Right forelimb (tissue), 1 donor: ENCODE data around the gene PHLDB3.
"Not testable (repeated sequence)": the region's sequence is repeated elsewhere in the genome, so short reads cannot be mapped to it uniquely, and the experiment has no call there.

Experiments used
- DNase-seq: peaks from one replicate; pipeline ENCODE4 v3.0.0-alpha.2; 2018

The PHLDB3 gene

DNA sequence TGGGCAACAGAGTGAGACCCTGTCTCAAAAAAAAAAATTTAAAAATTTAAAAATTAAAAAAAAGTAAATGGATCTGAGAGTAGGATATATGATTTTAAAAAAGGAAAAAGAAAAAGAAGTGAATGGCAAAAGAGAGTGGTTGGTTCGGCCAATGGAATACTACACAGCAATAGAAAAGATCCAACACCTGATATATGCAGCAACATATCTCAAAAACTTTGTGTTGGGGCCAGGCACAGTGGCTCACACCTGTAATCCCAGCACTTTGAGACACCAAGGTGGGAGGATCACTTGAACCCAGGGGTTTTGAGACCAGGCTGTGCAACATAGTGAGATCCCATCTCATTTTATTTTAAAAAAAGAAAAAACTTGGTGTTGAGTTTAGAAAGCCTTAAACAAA lies 37.8 kb downstream of the PHLDB3 start:
- no peak for DNase-seq

DNA sequence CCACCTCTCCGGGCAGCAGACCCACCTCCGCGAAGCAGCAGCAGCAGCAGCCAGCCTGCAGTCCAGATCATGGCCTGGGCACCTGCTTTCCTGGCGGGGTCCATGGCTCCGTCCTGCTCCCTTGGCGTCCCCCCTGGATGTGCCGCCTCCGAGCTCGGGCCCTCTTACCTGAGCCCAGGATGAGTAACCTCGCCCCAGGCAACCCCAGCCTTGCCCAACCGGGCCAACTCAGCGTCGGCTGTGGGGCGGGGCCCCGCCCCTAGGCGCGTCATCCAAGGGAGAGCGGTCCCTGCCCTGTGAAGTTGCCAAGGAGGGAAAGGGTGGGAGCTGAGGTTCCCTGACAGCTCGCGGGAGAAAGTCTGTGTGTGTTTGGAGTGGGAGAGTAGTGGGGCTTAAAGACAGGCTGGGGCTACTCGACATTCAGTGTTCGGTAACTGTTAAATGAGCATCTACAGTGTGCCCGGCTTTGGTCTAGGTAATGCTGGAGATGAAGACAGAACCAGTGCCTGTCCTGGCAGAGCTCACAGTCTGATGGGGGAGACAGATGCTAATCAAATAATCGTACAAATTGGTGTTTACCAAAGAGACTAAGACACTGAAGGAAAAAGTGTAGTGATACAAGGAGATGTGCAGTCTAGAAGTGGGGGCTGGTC lies 39.0 kb downstream of the PHLDB3 start, which contains the start of gene LYPD3:
Gene LYPD3, minus strand, starts transcription at position 141 of the 653 bp plus-strand sequence. Its CDS starts 37 bp downstream, at position 104.
- no peak for DNase-seq

DNA sequence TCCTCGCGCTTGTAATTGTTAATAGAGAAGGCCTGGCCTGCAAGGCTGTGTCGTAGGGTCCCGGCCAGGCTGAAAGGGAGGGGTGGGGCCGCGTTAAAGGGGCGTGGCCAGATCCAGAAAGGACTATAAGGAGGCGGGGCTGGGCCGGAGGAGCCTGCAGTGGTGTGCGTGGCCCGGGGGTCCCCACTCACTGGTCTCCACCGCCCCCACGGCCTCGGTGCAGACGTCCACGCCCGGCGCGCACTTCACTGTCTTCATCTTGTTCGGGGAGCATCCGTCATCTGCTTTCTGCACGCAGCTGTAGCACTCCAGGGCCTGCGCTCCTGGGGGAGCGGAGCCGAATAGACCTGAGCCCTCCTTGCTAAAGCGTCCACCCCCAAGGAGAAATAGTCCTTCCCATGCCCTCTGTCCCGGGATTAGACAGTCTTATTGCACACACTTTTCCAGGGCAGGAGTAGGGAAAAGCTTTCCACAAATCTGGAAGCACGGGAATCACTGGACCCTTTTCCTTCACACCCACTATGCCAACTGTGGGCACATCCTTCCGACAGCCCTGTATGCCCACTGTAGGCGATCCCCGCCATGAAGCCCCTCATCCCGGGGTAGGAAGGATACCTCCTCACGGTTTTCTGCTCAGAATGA lies 40.3 kb downstream of the PHLDB3 start:
- no peak for DNase-seq

DNA sequence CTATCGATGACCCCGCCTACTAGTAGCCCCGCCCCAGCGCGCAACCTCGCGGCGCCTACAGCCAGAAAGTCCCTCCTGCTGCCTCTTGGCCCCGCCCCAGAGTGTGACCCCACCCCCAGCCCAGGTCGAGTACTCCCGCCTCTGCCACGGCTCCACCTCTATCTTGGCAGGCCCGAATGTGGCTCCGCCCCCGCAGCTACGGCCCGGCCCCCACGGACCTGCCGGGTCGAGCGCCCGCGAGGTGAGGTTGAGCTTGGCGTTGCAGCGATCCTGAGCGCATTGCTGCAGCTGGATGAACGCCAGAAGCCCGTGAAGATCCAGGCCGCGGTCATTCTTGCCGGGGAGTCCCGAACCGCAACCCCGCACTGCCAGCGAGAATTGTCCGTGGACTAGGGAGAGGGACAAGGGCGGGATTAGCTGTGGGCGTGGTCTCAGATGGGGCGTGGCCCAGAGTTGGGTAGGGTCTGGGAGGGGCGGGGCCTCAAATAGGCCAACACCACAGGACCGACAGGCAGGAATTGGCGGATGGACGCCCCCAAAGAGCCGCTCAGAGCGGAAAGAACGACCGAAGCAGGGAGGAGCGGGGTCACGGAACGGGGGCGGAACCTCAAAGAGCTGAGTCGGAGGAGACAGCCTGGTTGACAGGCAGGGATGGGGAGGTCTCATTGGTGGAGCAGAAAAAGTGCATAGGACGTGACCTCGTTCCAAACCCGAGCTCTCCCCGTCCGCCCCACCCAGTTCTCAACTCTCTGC lies 41.0 kb downstream of the PHLDB3 start:
- peak; percentile 96 for DNase-seq

DNA sequence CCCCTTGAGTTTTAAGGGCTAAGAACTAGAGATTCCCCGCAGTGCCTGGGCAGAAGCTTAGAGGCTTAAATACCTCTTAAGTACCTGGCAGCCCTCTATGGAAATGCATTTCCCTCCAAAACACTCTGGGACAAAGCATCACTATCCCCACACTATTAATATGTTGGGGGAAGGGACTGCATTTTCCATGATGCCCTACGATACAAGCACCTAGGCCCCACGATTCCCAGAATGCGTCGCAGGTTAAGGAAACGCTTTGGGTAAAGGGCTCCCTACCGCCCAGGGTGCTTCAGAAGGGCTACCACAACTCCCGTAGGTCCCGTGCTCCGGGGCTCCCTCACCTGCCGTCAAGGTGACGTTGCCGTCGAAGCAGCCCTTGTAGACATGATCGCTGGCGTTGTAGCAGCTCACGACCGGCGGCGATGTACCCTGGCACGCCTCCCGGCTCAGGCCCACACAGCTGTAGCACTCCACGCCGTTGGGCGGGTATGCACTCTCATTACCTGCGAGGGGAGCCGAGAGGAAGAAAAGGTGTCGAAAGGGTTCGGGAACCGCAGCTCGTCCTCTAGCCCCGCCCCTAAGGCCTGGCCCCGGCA lies 41.7 kb downstream of the PHLDB3 start:
- DNase-seq, result no peak

DNA sequence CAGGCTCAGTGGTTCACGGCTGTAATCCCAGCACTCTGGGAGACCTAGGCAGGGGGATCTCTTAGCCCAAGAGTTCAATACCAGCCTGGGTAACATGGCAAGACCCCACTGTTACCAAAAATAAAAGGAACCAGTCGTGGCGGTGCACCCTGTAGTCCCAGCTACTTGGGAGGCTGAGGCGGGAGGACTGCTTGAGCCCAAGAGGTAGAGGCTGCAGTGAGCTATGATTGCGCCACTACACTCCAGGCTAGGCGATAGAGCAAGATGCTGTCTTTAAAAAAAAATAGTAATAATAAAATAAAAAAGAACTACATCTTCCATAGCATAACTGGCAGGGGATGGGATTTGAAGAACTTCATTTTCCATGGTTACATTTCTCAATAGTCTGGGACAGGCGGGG lies 42.2 kb downstream of the PHLDB3 start:
- DNase-seq, result no peak

DNA sequence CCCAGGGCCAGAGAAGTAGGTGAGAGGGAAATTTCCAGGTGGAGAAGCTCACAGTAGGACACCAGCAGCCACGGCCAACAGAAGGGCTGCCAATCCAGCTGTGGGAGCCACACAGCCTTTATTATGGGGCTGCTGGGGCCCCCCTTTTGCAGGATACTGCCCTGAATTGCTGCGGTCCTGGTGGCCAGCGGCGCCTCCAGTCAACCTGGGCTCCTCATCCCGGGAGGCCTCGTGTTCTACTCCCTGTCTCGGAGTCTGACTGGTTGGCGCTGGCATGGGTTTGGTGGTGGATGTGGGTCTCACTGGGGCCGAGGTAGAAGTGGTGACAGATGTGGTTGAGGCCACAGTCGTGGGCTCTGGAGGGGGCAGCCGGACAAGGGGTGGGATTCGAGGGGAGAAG lies 43.2 kb downstream of the PHLDB3 start:
- no peak for DNase-seq

DNA sequence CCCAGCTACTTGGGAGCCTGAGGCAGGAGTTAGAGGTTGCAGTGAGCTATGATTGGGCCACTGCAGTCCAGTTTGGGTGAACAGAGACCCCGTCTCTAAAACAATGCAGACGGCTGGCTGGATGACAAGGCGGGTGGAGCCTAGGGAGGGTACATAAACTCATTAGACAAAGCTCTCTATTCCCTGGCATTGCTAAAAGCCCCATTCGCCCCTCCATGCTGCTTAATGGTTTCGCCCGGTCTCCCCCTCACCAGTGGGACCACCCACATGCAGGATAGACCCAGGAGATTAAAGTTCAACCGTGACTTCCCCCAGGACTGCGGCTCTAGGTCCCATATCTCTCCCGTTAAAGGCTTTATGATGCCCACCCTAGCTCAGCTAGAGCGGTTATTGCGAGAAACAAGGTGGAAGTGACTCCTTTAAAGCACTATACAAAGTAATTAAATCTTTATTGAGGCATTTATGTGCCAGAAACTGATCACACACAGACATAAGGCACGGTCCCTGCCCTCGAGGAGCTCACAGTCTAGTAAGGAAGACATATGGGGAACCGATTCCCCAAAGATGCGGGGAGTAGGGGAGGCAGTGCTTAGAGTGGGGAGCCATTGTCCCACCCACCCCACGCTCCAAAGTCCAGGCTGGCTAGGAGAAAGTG lies 44.1 kb downstream of the PHLDB3 start:
- no peak for DNase-seq

DNA sequence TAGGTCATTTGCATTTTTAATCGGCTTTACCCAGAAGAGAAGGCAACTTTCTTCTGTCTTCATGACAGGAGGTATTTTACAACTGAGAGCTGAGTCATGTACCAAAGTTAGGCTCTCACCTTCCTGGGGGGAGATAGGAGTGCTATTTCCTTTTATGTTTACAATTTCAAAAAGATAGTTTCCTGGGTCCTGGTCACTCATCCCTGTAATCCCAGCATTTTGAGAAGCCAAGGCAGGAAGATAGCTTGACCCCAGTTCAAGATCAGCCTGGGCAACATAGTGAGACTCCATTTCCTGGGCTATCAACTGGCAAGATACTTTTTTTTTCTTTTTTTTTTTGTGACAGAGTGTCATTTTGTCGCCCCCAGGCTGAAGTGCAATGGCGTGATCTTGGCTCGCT lies 46.7 kb downstream of the PHLDB3 start:
- DNase-seq, result no peak

DNA sequence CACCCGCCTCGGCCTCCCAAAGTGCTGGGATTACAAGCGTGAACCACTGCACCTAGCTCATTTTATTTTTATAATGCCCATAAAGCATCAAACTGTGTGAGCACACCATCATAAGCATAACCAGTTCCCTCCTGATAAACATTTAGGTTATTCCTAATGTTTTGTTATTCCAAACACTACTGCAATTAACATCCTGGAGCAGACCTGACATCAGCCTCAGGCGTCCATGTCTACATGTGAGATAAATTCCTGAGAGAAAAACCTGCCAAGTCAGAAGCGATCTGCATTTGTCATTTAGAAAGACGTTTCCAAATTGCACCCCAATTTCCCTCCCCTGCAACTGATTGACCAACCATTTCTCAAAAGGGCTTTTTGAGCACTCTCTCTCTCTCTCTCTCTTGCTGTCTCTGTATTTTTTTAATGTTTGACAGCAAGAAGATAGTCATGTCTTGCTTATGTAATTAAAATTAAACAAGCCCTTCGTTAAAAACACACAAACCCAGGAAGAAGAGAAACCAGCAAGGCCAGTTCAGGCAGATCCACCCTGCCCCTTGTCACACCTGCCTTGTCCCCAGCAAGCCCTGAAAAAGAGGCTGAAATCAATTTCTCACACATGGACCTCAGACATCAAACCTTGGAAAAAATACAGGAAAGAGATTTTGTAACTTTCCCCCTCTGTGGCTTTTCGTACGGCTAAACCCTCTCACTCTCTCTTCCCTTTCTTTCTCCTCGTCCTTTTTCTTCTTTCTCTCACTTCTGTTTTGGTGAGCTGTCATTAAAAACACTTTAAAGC lies 49.0 kb downstream of the PHLDB3 start:
- no peak for DNase-seq

DNA sequence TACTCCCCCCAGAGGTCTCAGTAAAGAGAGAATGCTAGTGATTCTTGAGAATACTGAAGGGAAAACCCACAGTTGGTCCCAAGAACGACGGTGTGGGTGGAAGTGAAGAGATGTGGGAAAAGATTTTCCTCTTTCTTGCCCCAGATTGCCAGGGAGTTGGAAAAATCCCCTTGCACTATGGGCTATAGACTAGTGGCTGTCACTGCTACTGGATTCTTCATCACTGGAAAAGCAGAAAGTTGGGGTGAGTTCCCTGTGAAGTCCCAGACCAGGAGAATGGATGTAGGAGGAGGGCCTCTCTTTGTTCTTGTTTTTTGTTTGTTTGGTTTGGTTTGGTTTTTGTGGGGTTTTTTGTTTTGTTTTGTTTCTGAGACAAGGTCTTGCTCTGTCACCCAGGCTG lies 50.5 kb downstream of the PHLDB3 start:
- DNase-seq, result no peak

DNA sequence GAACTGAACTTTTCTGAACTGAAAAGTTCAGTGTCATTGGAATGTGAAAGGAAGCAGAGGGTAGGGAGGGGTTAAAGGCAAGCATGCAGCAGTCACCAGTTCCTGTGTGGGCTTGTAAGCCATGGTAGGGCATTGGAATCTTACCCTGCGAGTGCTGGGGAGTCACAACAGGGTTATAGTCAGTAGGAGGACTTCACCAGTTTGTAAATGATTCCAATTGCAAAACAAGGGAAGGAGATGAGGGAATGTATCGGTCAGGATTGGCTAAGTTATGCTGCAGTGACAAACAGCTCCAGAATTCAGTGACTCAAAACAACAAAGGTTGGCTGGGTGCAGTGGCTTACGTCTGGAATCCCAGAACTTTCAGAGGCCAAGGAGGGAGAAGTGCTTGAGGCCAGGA lies 52.0 kb downstream of the PHLDB3 start:
- DNase-seq, result no peak

DNA sequence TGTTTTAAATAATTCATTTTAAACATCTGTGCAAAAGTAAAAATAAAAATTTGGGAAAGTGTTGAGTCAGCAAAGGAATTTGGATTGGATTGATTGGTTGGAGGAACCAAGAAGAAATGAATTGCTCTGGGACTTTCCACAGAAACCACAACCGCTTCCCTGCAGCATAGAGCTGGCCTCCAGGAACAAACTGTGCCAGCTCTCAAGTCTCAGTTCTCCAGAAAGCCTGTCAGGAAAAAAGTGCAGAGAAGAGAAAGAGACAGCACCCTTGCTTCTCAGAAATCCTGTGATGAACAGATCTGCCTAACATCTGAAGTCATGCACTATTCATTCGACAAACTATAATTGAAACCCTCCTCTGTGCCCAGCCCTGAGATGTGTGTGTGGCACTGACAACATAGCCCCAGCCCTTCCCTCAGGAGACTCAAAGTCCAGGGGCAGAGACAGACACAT lies 54.0 kb downstream of the PHLDB3 start:
- no peak for DNase-seq

DNA sequence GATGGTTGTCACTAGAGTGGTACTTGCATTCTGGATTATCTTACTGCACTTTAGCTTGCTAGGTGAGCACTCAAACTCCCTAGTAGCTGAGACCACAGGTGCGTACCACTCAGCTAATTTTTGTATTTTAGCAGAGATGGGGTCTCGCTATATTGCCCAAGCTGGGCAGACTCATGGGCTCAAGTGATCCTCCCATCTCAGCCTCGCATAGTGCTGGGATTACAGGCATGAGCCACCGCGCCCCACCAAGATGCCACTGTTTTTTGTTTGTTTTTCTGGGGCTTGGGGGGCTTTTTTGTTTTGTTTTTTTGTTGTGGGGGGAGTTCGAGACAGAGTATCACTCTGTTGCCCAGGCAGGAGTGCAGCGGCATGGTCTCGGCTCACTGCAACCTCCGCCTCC lies 56.9 kb downstream of the PHLDB3 start:
- no peak for DNase-seq

DNA sequence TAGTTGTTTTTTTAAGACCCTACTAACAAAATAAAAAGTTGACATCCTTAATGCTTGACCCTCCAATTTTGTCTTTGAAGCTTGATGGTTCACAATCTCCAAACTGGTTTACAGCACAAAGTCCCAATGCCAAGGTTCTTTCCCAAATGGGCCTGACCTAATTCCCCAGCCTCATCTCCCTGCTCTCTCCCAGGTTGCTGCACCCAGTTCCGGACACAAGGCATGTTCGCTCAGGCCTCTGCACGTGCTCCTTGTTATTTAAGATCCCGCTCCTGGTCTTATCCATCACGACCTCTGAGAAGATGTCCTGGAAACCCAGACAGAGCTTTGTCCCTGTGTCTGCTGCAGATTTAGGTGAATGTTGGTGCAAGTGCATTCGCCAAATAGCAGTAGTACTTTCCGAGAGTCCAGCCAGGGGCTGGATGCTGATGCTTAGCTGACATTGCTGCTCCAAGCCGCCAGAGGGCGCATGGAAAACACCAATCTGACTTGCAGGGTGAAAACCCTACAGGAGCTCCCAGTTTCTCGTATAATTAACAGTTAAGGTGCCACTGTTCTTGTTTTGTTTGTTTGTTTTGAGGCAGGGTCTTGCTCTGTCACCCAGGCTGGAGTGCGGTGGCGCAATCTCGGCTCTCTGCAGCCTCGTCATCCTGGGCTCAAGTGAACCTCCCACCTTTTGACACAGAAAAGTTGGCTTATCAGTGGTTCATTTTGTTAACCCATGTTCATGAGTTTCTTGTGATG lies 57.6 kb downstream of the PHLDB3 start:
- DNase-seq, result peak; percentile 86

DNA sequence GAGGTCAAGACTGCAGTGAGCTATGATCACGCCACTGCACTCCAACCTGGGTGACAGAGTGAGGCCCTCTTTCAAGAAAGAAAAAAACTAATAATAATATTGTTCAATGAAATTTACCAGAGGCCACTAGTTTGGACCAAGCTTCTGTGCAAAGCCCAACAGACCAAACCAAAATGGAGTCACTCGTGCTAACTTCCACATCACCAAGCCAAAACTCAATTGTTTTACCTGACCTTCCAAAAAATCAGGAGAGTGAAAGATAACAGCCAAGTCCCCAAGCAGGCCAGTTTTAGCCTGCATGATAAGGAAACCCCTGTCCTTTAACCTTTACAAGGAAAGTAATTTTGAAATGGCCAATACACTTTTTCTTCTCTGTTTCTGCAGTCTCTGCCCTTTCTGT lies 59.1 kb downstream of the PHLDB3 start:
- DNase-seq, result no peak

DNA sequence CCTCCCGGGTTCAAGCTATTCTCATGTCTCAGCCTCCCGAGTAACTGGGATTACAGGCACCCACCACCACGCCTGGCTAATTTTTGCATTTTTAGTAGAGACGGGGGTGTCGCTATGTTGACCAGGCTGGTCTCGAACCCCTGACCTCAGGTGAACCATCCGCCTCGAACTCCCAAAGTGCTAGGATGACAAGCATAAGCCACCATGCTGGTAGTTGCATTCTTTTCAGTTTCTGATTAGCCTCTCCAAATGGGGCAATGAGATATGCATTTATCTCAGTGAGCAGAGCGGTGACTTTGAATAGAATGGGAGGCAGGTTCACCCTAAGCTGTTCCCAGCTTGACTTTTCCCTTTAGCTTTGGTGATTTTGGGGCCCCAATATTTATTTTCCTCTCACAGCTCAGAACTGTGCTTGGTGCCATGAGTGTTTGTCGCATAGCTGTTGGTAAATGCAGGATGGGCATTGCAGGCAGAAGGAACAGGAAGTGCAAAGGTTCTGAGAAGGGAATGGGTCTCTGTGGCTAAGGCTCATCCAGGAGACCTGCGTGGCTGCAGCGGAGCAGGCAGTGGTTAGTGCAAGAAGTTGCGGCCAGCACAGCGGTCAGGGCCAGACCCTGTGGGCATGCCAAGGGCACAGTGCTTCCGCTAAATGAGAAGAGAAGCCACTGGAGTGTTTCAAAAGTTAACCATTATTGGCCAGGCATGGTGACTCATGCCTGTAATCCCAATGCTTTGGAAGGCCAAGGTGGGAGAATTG lies 59.8 kb downstream of the PHLDB3 start:
- no peak for DNase-seq

DNA sequence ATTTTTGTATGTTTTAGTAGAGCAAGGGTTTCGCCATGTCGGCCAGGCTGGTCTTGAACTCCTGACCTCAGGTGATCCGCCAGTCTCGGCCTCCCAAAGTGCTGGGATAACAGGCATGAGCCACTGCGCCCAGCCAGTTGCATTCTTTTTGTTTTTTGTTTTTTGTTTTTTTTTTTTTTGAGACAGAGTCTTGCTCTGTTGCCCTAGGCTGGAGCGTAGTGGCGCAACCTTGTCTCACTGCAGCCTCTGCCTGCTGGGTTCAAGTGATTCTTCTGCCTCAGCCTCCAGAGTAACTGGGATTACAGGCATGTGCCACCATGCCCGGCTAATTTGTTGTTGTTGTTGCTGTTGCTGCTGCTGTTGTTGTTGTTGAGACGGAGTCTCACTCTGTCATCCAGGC lies 60.5 kb downstream of the PHLDB3 start:
- DNase-seq, result not testable (repeated sequence)

DNA sequence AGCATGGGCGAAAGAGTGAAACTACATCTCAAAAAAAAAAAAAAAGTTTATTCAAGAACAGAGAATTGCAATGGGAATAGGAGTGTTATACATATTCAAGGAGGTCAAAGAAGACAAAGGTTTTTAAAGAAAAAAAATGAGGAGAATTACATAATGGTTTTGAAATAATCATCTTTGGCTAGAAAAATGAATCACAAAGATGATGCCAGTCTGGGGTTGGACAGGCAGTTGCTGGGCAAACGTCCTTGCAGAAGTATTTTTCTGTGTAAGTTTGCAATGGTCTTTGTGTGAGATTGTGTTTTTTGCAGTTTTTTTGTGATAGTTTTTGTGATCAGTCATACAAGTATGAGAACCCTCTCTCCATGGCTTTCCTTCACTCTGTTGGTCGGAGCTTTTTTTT lies 62.8 kb downstream of the PHLDB3 start:
- no peak for DNase-seq

DNA sequence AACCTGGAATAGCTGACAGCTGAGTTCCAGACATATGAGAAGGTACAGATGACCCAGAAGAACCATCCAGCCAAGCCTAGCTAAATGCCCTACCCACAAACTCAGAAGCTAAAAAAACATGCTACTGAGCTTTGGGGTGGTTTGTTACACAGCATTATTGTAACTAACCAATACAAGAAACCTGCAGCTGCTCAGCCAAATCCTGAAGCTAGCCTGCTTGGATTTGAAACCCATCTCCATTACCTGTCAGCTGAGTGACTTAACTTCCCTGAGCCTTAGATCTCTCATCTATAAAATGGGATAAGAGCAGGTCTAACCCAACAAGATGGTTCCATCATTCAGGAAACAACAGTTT lies 64.9 kb downstream of the PHLDB3 start:
- DNase-seq, result no peak
